ENCODE results near the gene CCDC82.

CCDC82 gene

GRCh38 chr11:96393753-96394348 lies 4.1 kb upstream of the CCDC82 start:
- Histone ChIP-seq H3K9ac (ENCODE audit: low read length) (no peak overlapping the region), H3K4me1 (ENCODE audit: control insufficient read depth, low read depth, low read length) (no peaks in the 10 kb centered on the region), H3K9me3 (ENCODE audit: control insufficient read depth, low read depth, low read length) (no peaks in the 10 kb centered on the region), H3K27me3 (ENCODE audit: control insufficient read depth, insufficient read depth, low read length) (no peaks in the 10 kb centered on the region), H3K27ac (ENCODE audit: low read length) (no peak overlapping the region), H3K4me3 (ENCODE audit: low read length) (no peak overlapping the region), H3K36me3 (ENCODE audit: control insufficient read depth, low read depth, low read length) (no peaks in the 10 kb centered on the region)

GRCh38 chr11:96391698-96392307 lies 2.1 kb upstream of the CCDC82 start:
- Histone ChIP-seq H3K27ac (ENCODE audit: low read length) (no peak overlapping the region), H3K27me3 (ENCODE audit: control insufficient read depth, insufficient read depth, low read length) (no peaks in the 10 kb centered on the region), H3K4me1 (ENCODE audit: control insufficient read depth, low read depth, low read length) (peaks cover 3% of the 10 kb centered on the region), H3K4me3 (ENCODE audit: low read length) (no peak overlapping the region), H3K36me3 (ENCODE audit: control insufficient read depth, low read depth, low read length) (no peaks in the 10 kb centered on the region), H3K9ac (ENCODE audit: low read length) (no peak overlapping the region), H3K9me3 (ENCODE audit: control insufficient read depth, low read depth, low read length) (no peaks in the 10 kb centered on the region)

GRCh38 chr11:96390488-96390792 lies 728 bp upstream of the CCDC82 start:
- peak overlapping the region; percentile 85 for H3K9ac ChIP-seq (ENCODE audit: low read length)
- peaks cover 3% of the 10 kb centered on the region for H3K4me1 ChIP-seq (ENCODE audit: control insufficient read depth, low read depth, low read length)
- no peak overlapping the region for H3K27ac ChIP-seq (ENCODE audit: low read length)
- H3K4me3 ChIP-seq (ENCODE audit: low read length): peak overlapping the region; percentile 73
- H3K27me3 ChIP-seq (ENCODE audit: control insufficient read depth, insufficient read depth, low read length): no peaks in the 10 kb centered on the region
- H3K36me3 ChIP-seq (ENCODE audit: control insufficient read depth, low read depth, low read length): peaks cover 3% of the 10 kb centered on the region
- no peaks in the 10 kb centered on the region for H3K9me3 ChIP-seq (ENCODE audit: control insufficient read depth, low read depth, low read length)

DNA sequence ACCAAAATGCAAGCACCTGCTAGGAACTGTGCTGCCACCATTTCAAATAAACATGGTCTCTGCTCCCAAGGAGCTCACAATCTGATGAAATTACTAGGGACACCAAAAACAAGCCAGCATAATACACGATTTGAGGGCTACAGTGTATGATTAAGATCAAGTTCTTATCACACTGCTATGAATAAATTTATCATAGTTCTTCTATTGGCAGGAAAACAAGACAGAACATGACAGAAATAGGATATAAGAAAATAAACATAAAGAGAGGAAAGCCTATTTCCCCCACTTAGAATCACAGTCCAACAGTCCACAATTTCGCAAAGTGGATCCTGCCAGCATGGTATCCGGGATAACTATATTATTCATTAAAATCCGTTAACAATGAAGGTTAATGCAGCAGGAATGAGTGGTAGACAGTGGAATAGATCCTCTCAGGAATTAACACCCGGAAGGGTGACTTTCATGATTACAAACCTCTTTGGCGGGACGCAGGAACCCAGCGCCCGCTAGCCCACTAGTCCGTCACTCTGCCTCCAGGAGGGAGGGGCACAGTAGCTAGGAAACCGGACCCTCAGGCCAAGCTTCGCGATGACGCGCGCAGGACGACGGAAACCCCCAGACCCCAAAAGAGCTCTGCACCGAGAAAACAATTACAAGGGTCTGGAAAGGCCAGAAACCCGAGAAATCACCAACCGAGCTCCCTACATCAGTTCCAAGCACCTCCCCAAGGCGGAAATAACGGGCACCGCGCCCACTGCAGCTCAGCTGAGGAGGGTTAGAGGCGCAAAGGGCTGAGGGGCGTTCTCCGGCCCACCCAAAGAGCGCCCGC lies 607 bp downstream of the CCDC82 start:
- no peaks in the 10 kb centered on the region for H3K9me3 ChIP-seq (ENCODE audit: control insufficient read depth, low read depth, low read length)
- H3K4me3 ChIP-seq (ENCODE audit: low read length): peak overlapping the region; percentile 73
- H3K36me3 ChIP-seq (ENCODE audit: control insufficient read depth, low read depth, low read length): peaks cover 8% of the 10 kb centered on the region
- peak overlapping the region; percentile 85 for H3K9ac ChIP-seq (ENCODE audit: low read length)
- peaks cover 3% of the 10 kb centered on the region for H3K4me1 ChIP-seq (ENCODE audit: control insufficient read depth, low read depth, low read length)
- H3K27ac ChIP-seq (ENCODE audit: low read length): peak overlapping the region; percentile 65
- no peaks in the 10 kb centered on the region for H3K27me3 ChIP-seq (ENCODE audit: control insufficient read depth, insufficient read depth, low read length)

- H3K9me3 ChIP-seq (ENCODE audit: control insufficient read depth, low read depth, low read length): no peaks in the 10 kb centered on the region
- no peak overlapping the region for H3K4me3 ChIP-seq (ENCODE audit: low read length)
- H3K27me3 ChIP-seq (ENCODE audit: control insufficient read depth, insufficient read depth, low read length): no peaks in the 10 kb centered on the region
- no peak overlapping the region for H3K9ac ChIP-seq (ENCODE audit: low read length)
- peaks cover 20% of the 10 kb centered on the region for H3K36me3 ChIP-seq (ENCODE audit: control insufficient read depth, low read depth, low read length)
- H3K4me1 ChIP-seq (ENCODE audit: control insufficient read depth, low read depth, low read length): peaks cover 3% of the 10 kb centered on the region
- H3K27ac ChIP-seq (ENCODE audit: low read length): no peak overlapping the region
Observed at GRCh38 chr11:96385187-96385586, 4.5 kb downstream of the CCDC82 start.

- Histone ChIP-seq H3K36me3 (ENCODE audit: control insufficient read depth, low read depth, low read length) (peaks cover 20% of the 10 kb centered on the region), H3K9me3 (ENCODE audit: control insufficient read depth, low read depth, low read length) (no peaks in the 10 kb centered on the region), H3K9ac (ENCODE audit: low read length) (no peak overlapping the region), H3K4me1 (ENCODE audit: control insufficient read depth, low read depth, low read length) (peaks cover 3% of the 10 kb centered on the region), H3K27me3 (ENCODE audit: control insufficient read depth, insufficient read depth, low read length) (no peaks in the 10 kb centered on the region), H3K4me3 (ENCODE audit: low read length) (no peak overlapping the region), H3K27ac (ENCODE audit: low read length) (no peak overlapping the region)
Observed at GRCh38 chr11:96384156-96384555, 5.6 kb downstream of the CCDC82 start.

DNA sequence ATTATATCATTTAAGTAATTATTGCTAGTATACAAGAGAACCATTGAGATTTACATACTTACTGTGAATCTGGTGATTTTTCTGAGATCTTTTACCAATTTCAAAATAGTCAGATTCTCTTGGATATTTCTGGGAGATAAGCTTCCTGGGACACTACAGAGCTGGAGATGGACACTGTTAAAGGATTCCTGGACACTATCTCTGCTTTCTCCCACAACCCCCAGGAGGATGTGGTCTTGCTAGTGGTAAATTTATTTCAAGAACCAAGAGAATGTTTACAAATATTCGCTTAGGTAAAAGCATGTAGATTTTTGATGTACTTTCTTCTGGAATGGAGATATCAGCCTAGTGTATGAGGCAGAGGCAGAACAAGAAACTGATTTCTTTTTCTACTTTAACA lies 12.9 kb downstream of the CCDC82 start:
- no peaks in the 10 kb centered on the region for H3K27me3 ChIP-seq (ENCODE audit: control insufficient read depth, insufficient read depth, low read length)
- peaks cover 7% of the 10 kb centered on the region for H3K36me3 ChIP-seq (ENCODE audit: control insufficient read depth, low read depth, low read length)
- H3K9me3 ChIP-seq (ENCODE audit: control insufficient read depth, low read depth, low read length): no peaks in the 10 kb centered on the region
- H3K27ac ChIP-seq (ENCODE audit: low read length): no peak overlapping the region
- H3K4me1 ChIP-seq (ENCODE audit: control insufficient read depth, low read depth, low read length): no peaks in the 10 kb centered on the region
- no peak overlapping the region for H3K9ac ChIP-seq (ENCODE audit: low read length)
- H3K4me3 ChIP-seq (ENCODE audit: low read length): no peak overlapping the region

DNA sequence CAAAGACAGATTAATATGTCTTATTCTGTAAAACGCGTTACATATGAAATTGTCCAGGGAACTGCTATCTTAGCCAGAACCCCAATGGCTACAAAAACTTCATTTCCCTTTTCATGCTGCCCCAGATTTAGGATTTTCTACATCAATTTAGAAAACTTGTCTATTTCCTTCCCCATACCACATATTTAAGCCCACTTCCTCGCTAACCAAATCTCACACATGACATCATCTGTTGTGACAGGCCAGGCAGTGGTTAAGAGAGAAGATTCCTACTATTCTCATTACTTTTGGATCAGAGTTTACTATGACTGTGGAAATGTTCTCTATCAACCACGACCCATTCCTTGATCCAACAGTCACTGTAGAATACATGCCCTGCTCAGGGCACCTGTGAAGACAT lies 15.9 kb downstream of the CCDC82 start:
- Histone ChIP-seq H3K9ac (ENCODE audit: low read length) (no peak overlapping the region), H3K36me3 (ENCODE audit: control insufficient read depth, low read depth, low read length) (no peaks in the 10 kb centered on the region), H3K4me3 (ENCODE audit: low read length) (no peak overlapping the region), H3K27me3 (ENCODE audit: control insufficient read depth, insufficient read depth, low read length) (no peaks in the 10 kb centered on the region), H3K9me3 (ENCODE audit: control insufficient read depth, low read depth, low read length) (no peaks in the 10 kb centered on the region), H3K4me1 (ENCODE audit: control insufficient read depth, low read depth, low read length) (no peaks in the 10 kb centered on the region), H3K27ac (ENCODE audit: low read length) (no peak overlapping the region)

GRCh38 chr11:96367342-96367741 lies 22.4 kb downstream of the CCDC82 start:
- H3K27me3 ChIP-seq (ENCODE audit: control insufficient read depth, insufficient read depth, low read length): no peaks in the 10 kb centered on the region
- H3K9me3 ChIP-seq (ENCODE audit: control insufficient read depth, low read depth, low read length): no peaks in the 10 kb centered on the region
- H3K9ac ChIP-seq (ENCODE audit: low read length): no peak overlapping the region
- H3K4me3 ChIP-seq (ENCODE audit: low read length): no peak overlapping the region
- H3K4me1 ChIP-seq (ENCODE audit: control insufficient read depth, low read depth, low read length): no peaks in the 10 kb centered on the region
- H3K36me3 ChIP-seq (ENCODE audit: control insufficient read depth, low read depth, low read length): peaks cover 4% of the 10 kb centered on the region
- H3K27ac ChIP-seq (ENCODE audit: low read length): no peak overlapping the region

DNA sequence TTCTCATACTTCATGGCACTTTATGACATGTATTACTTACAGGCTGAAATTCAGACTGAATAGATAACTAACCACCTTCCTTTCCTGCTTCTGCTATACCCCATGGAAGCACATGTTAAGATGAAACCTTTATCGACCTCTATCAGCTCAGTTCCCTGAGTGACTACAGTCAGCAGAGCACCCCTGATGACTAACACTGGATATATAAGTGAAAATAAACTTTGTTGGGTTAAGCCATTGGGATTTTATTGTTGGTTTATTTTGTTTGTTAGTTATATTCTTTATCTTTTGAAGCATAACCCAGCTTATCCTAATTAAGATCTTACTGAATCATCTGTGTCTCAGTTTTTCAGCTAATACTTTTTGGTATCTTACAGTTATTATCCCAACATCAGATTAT lies 23.7 kb downstream of the CCDC82 start:
- H3K4me3 ChIP-seq (ENCODE audit: low read length): no peak overlapping the region
- H3K27ac ChIP-seq (ENCODE audit: low read length): no peak overlapping the region
- no peaks in the 10 kb centered on the region for H3K4me1 ChIP-seq (ENCODE audit: control insufficient read depth, low read depth, low read length)
- no peak overlapping the region for H3K9ac ChIP-seq (ENCODE audit: low read length)
- H3K9me3 ChIP-seq (ENCODE audit: control insufficient read depth, low read depth, low read length): no peaks in the 10 kb centered on the region
- peaks cover 4% of the 10 kb centered on the region for H3K36me3 ChIP-seq (ENCODE audit: control insufficient read depth, low read depth, low read length)
- H3K27me3 ChIP-seq (ENCODE audit: control insufficient read depth, insufficient read depth, low read length): no peaks in the 10 kb centered on the region

DNA sequence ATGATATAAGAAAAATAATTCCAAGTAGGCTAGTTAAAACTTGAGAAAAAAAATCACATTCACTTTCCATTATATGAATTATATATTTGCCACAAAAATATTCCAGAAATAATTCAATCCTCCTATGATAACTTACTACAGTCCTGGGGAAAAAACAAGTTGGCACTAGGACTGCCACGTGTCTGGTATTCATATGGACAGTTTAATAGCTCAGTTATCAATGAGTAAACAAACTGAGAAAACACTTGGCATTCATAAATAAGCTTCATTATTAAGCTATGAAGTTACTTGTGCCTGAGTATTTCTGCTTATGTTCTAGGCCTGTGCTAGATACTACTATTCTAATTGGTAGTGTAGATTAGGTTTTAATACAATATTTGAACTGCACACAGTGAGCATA lies 24.2 kb downstream of the CCDC82 start:
- H3K4me1 ChIP-seq (ENCODE audit: control insufficient read depth, low read depth, low read length): no peaks in the 10 kb centered on the region
- no peaks in the 10 kb centered on the region for H3K9me3 ChIP-seq (ENCODE audit: control insufficient read depth, low read depth, low read length)
- no peak overlapping the region for H3K27ac ChIP-seq (ENCODE audit: low read length)
- no peaks in the 10 kb centered on the region for H3K27me3 ChIP-seq (ENCODE audit: control insufficient read depth, insufficient read depth, low read length)
- H3K36me3 ChIP-seq (ENCODE audit: control insufficient read depth, low read depth, low read length): peaks cover 4% of the 10 kb centered on the region
- no peak overlapping the region for H3K4me3 ChIP-seq (ENCODE audit: low read length)
- H3K9ac ChIP-seq (ENCODE audit: low read length): no peak overlapping the region

DNA sequence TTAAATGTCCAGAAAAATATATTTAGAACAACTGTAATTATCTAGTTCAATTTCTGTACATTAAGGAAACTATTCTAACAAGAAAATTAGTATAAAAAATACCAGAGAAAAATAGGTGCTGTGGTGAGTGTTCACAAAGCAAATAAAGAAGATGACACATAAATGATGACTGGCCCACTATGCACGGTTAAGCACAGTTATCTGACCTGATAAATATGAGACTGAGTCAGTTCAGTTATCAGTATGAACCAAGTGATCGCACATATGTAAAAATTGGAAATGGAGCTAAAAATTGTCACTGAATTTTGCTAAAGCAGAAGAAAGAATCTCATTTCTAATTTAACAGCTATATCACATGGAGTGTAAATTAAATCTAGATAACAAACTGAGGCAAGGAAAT lies 27.9 kb downstream of the CCDC82 start:
- Histone ChIP-seq H3K36me3 (ENCODE audit: control insufficient read depth, low read depth, low read length) (peaks cover 4% of the 10 kb centered on the region), H3K9me3 (ENCODE audit: control insufficient read depth, low read depth, low read length) (no peaks in the 10 kb centered on the region), H3K4me3 (ENCODE audit: low read length) (no peak overlapping the region), H3K9ac (ENCODE audit: low read length) (no peak overlapping the region), H3K4me1 (ENCODE audit: control insufficient read depth, low read depth, low read length) (no peaks in the 10 kb centered on the region), H3K27ac (ENCODE audit: low read length) (no peak overlapping the region), H3K27me3 (ENCODE audit: control insufficient read depth, insufficient read depth, low read length) (no peaks in the 10 kb centered on the region)
